NT2/D1 (cell line): ENCODE data around the gene ARHGAP22.

Experiments used
- SUZ12 ChIP-seq: IDR thresholded peaks from 2 replicates; pipeline ENCODE4 v1.6.1; 2011; ENCODE audit not compliant: insufficient read length, insufficient read depth; ENCODE audit errors: extremely low read depth
- YY1 ChIP-seq: IDR thresholded peaks from 2 replicates; pipeline ENCODE4 v1.6.1; 2011; ENCODE audit not compliant: insufficient read length, insufficient read depth
- ZNF274 ChIP-seq: IDR thresholded peaks from 2 replicates; pipeline ENCODE4 v1.6.1; 2011; ENCODE audit warnings: mild to moderate bottlenecking, low read depth, low read length

DNA sequence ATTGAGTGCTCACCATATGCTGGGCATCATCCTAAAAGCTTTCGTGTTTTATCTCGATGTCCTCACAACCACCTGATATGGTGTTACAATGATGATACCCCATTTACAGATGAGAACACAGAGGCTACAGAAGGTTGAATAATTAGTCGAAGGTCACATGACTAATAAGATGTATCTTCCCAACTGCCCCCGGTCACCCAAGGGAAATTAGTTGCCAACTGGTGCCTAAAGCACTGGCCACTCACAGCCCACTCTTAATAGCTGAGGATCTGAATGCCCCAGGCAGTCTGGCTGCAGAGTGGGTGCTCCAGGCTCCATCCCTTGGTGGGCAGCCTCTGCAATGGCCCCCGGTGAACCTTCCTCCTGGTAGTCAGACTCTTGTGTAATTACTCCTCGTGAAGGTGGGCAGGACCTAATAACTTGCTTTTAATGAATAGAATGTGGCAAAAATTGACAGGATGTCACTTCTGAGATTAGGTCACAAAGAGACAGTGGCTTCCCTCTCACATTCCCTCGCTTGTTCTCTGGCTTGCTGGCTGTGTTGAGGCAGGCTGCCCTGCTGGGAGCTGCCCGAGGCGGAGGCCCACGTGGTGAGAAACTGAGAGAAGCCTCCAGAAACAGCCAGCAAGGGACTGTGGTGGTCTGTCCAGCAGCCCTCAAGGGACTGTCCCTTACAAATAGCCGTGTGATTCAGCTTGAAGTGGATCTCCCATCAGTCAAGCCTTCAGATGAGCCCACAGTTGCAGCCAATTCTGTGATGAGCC, 109.4 kb downstream of the ARHGAP22 start:
- TF ChIP-seq YY1 (no peak), ZNF274 (no peak), SUZ12 (no peak)
